HG02798 (cell line): ENCODE data around the gene ZNF28.
"Not testable (repeated sequence)": the region's sequence is repeated elsewhere in the genome, so short reads cannot be mapped to it uniquely, and the experiment has no call there.

Experiments
- ATAC-seq: cut with Tn5 transposase; IDR thresholded peaks from one replicate; pipeline ENCODE4 v1.9.1; 2021; ENCODE audit warnings: mild to moderate bottlenecking; ENCODE audit not compliant: unreplicated experiment, poor library complexity

ZNF28 gene

DNA sequence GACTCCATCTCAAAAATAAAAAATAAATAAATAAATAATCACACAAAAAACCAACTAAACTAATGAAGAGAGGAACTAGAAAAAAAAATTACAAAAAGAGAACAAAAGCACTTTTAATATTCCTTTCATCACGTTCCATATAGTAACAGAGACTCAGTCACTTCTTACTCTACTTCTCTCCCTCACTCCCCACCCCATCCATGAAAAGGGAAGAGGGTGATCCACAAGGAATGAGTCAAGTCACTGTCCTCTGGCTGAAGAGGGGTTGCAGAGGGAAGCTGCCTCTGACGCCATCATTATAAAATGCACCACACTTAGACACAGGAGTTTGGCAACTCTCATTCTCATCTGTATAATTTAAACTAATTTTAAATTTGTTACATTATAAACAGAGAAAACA, 38.6 kb downstream of the ZNF28 start:
- ATAC-seq: not testable (repeated sequence)

DNA sequence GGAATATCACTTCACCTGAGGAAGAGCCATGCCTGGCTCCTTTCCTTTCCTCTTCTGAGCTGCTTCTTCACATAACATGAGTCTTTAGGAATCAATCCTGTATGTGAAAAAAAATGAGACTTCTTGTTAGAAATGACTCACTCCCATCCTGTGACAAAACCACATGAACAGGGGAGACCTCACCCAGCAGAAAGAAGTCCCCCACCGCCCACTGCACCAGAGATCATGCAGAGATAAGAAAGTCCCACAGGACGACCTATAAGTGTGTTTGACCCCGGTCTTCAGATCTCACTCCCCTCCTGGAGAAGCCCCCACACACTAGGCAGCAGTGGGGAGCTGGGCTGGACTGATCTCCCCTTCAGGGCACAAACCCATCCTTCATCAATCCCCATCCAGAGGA, 42.6 kb downstream of the ZNF28 start:
- ATAC-seq: no peak

DNA sequence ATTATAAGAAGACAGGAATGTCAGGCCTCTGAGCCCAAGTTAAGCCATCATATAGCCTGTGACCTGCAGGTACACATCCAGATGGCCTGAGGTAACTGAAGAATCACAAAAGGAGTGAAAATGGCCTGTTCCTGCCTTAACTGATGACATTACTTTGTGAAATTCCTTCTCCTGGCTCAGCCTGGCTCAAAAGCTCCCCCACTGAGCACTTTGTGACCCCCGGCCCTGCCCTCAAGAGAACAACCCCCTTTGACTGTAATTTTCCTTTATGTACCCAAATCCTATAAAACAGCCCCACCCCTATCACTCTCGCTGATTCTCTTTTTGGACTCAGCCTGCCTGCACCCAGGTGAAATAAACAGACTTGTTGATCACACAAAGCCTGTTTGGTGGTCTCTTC, 65.0 kb downstream of the ZNF28 start:
- ATAC-seq: not testable (repeated sequence)

- no peak for ATAC-seq
These were observed 71.7 kb downstream of the ZNF28 start for GRCh38 chr19:52749780-52750179.

- ATAC-seq: no peak
These were observed 73.0 kb downstream of the ZNF28 start for GRCh38 chr19:52748336-52748950.
